Neural cell (in vitro differentiated cells): ENCODE measurements around the gene SOHLH1. TPM values are rescaled to one million over a fixed set of nuclear protein-coding genes. Genes with fewer than 3 reads are reported as not detected.

Experiments used
- H2AFZ ChIP-seq: fragments of 200-600, 300-800 bp; sonication (generic), shearing (Covaris generic); 2 replicates; pipeline ENCODE4 v1.6.0; 2014; ENCODE audit warnings: low read depth, mild to moderate bottlenecking, antibody characterized with exemption, low read length, moderate library complexity
- H3F3A ChIP-seq: fragments of 200-600 bp; shearing (Covaris generic); 2 replicates; pipeline ENCODE4 v1.6.1; 2016; ENCODE audit warnings: mild to moderate bottlenecking, moderate library complexity, mixed read lengths, antibody characterized with exemption, low read length; ENCODE audit not compliant: insufficient read depth, poor library complexity, severe bottlenecking
- H3K27ac ChIP-seq: fragments of 200-600, 300-800 bp; sonication (generic), shearing (Covaris generic); 2 replicates; pipeline ENCODE4 v1.5.1; 2014; ENCODE audit warnings: mild to moderate bottlenecking, low read length, moderate library complexity
- H3K27me3 ChIP-seq: fragments of 300-800, 200-600 bp; sonication (generic), shearing (Covaris generic); 2 replicates; pipeline ENCODE4 v1.6.0; 2014; ENCODE audit warnings: mild to moderate bottlenecking, low read depth, low read length, moderate library complexity; ENCODE audit not compliant: insufficient read depth
- H3K36me3 ChIP-seq: fragments of 300-800, 200-600 bp; sonication (generic), shearing (Covaris generic); 2 replicates; pipeline ENCODE4 v1.5.1; 2014; ENCODE audit warnings: mild to moderate bottlenecking, antibody characterized with exemption, low read length, moderate library complexity; ENCODE audit not compliant: insufficient read depth
- H3K4me2 ChIP-seq: fragments of 300-800, 200-600 bp; sonication (generic), shearing (Covaris generic); 2 replicates; pipeline ENCODE4 v1.6.0; 2014; ENCODE audit warnings: mild to moderate bottlenecking, low read length
- H3K4me3 ChIP-seq: fragments of 300-800, 200-600 bp; sonication (generic), shearing (Covaris generic); 2 replicates; pipeline ENCODE4 v1.5.1; 2014; ENCODE audit warnings: mild to moderate bottlenecking, low read length, moderate library complexity
- H3K79me2 ChIP-seq: fragments of 200-600 bp; shearing (Covaris generic); replicated peaks from 2 replicates; pipeline ENCODE4 v1.6.0; 2014; ENCODE audit warnings: mild to moderate bottlenecking, low read length, moderate library complexity; ENCODE audit not compliant: insufficient read depth
- H3K9ac ChIP-seq: fragments of 300-800, 200-600 bp; sonication (generic), shearing (Covaris generic); 2 replicates; pipeline ENCODE4 v1.6.1; 2016; ENCODE audit warnings: mild to moderate bottlenecking, low read length, mixed read lengths
- H3K9me2 ChIP-seq: fragments of 200-600 bp; shearing (Covaris generic); 2 replicates; pipeline ENCODE4 v1.6.1; 2016; ENCODE audit warnings: mild to moderate bottlenecking, low read length, mixed read lengths; ENCODE audit not compliant: insufficient read depth
- H3K9me3 ChIP-seq: fragments of 200-600, 300-800 bp; sonication (generic), shearing (Covaris generic); 2 replicates; pipeline ENCODE4 v1.6.1; 2016; ENCODE audit warnings: mild to moderate bottlenecking, mixed run types, low read length, moderate library complexity, mixed read lengths
- H4K20me1 ChIP-seq: fragments of 200-600 bp; shearing (Covaris generic); 2 replicates; pipeline ENCODE4 v1.6.1; 2016; ENCODE audit warnings: mild to moderate bottlenecking, mixed run types; ENCODE audit not compliant: insufficient read depth
- CTCF ChIP-seq: fragments of 450-650 bp; IDR thresholded peaks from 2 replicates; pipeline ENCODE4 v1.5.1; 2014; ENCODE audit warnings: antibody characterized with exemption, mild to moderate bottlenecking, moderate library complexity; ENCODE audit not compliant: poor library complexity, severe bottlenecking
- EP300 ChIP-seq: fragments of 450-650 bp; conservative IDR thresholded peaks from 2 replicates; pipeline ENCODE4 v1.6.1; 2014; ENCODE audit warnings: antibody characterized with exemption, mild to moderate bottlenecking, moderate library complexity; ENCODE audit not compliant: poor library complexity, severe bottlenecking
- EZH2 ChIP-seq: fragments of 200-600, 300-800 bp; shearing (Covaris generic), sonication (generic); IDR thresholded peaks from 2 replicates; pipeline ENCODE4 v1.6.1; 2014; ENCODE audit warnings: antibody characterized with exemption, low read length, borderline replicate concordance, mild to moderate bottlenecking; ENCODE audit not compliant: insufficient read depth, poor library complexity, severe bottlenecking
- MXI1 ChIP-seq: fragments of 450-650 bp; conservative IDR thresholded peaks from 2 replicates; pipeline ENCODE4 v1.6.1; 2014; ENCODE audit warnings: antibody characterized with exemption, mild to moderate bottlenecking; ENCODE audit not compliant: poor library complexity, severe bottlenecking
- POLR2AphosphoS5 ChIP-seq: IDR thresholded peaks from 2 replicates; pipeline ENCODE4 v1.6.1; 2012
- RAD21 ChIP-seq: fragments of 450-650 bp; conservative IDR thresholded peaks from 2 replicates; pipeline ENCODE4 v1.6.1; 2014; ENCODE audit warnings: antibody characterized with exemption, mild to moderate bottlenecking, moderate library complexity
- REST ChIP-seq: IDR thresholded peaks from 2 replicates; pipeline ENCODE4 v1.6.1; 2012; ENCODE audit warnings: borderline replicate concordance
- SMC3 ChIP-seq: fragments of 450-650 bp; conservative IDR thresholded peaks from 2 replicates; pipeline ENCODE4 v1.6.1; 2014; ENCODE audit warnings: antibody characterized with exemption, mild to moderate bottlenecking, moderate library complexity; ENCODE audit not compliant: poor library complexity
- TAF1 ChIP-seq: IDR thresholded peaks from 2 replicates; pipeline ENCODE4 v1.6.1; 2012; ENCODE audit warnings: low read depth
- polyA plus RNA-seq: library from polyadenylated mRNA; depleted of rRNA; stranded (reverse); fragments of >200 nt; gene quantifications from 2 replicates; pipeline ENCODE4 v1.2.3, GENCODE V29; 2014

Gene SOHLH1
- polyA plus RNA-seq, 1 donor from 2014 or later: not detected

DNA sequence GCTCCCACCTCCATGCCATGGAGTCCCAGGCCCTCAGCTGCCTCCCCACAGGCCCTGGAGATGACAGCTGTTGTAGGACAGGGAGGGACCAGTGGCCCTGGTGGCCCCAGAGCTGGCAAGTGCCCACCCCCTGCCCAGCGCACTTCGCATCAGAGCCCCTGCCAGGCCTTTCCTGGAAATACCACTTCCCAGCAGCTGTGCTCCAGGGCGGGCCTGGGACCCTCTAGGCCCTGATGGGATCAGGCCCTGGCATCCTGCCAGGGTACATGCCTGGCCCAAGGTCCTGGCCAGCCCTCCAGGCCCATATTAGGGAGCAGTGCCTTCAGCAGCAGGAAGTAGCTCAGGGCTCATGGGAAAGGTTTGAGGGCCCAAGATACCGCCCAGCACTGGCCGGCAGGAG, 5.2 kb upstream of the SOHLH1 start:
- Histone ChIP-seq H3K27ac (no peak overlapping the region), H3K9me2 (no peaks in the 10 kb centered on the region), H3K4me2 (no peak overlapping the region), H3K79me2 (no peaks in the 10 kb centered on the region), H3K27me3 (peaks cover 4% of the 10 kb centered on the region), H3K36me3 (no peaks in the 10 kb centered on the region), H4K20me1 (no peaks in the 10 kb centered on the region), H3K9ac (no peak overlapping the region), H2AFZ (no peak overlapping the region), H3K9me3 (no peaks in the 10 kb centered on the region), H3F3A (no peaks in the 10 kb centered on the region), H3K4me3 (no peak overlapping the region)
- TF ChIP-seq EP300: no peak
- TF ChIP-seq POLR2AphosphoS5: no peak
- no peak for TF ChIP-seq TAF1
- TF ChIP-seq REST: no peak
- no peak for TF ChIP-seq EZH2
- no peak for TF ChIP-seq CTCF
- no peak for TF ChIP-seq RAD21
- no peak for TF ChIP-seq SMC3
- no peak for TF ChIP-seq MXI1

DNA sequence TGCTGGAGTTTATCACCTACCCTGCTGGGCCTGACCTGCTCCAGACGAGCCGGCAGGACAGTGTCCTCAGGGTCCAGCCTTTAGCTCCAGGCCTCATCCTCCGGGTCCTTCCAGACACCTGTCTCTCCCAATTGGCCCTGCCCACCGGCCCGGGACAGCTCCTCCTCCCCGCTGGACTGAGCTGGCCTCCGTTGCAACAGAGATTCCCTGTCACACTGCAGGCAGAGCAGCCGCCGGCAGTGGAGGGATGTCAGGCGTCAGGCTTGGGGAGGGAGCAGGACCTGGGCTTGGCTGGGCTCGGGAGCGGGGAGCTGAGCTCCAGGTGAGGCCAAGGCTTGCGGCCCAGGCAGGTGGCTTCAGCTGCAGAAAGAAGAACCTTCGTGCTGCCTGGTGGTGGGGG, 4.4 kb upstream of the SOHLH1 start:
- H3K79me2 ChIP-seq: no peaks in the 10 kb centered on the region
- H2AFZ ChIP-seq: no peak overlapping the region
- no peak overlapping the region for H3K9ac ChIP-seq
- H3F3A ChIP-seq: no peaks in the 10 kb centered on the region
- no peaks in the 10 kb centered on the region for H3K36me3 ChIP-seq
- no peak for TF ChIP-seq EP300
- no peak for TF ChIP-seq POLR2AphosphoS5
- no peak for TF ChIP-seq RAD21
- TF ChIP-seq CTCF: no peak
- TF ChIP-seq REST: no peak
- TF ChIP-seq MXI1: no peak
- H3K9me3 ChIP-seq: no peaks in the 10 kb centered on the region
- H4K20me1 ChIP-seq: no peaks in the 10 kb centered on the region
- H3K9me2 ChIP-seq: no peaks in the 10 kb centered on the region
- no peak overlapping the region for H3K4me2 ChIP-seq
- no peak overlapping the region for H3K27ac ChIP-seq
- H3K27me3 ChIP-seq: peaks cover 4% of the 10 kb centered on the region
- no peak overlapping the region for H3K4me3 ChIP-seq
